Measurements from ENCODE around the gene ASPHD1. TPM values are rescaled to one million over a fixed set of nuclear protein-coding genes. Genes with fewer than 3 reads are reported as not detected.

ASPHD1 gene
- total RNA-seq, 4 donors from 2014 or later: 0.40 to 1.2 (median 1.1) TPM; not detected in 1

- TF ChIP-seq CTCF (IDR thresholded peaks at IDR 0.05) (no peak), EP300 (IDR thresholded peaks at IDR 0.05; ENCODE audit: low read depth) (no peak)
- intact Hi-C loops (cut with DNase I; ENCODE audit: low total_unique reads): no loop called here
- Histone ChIP-seq H3K4me1 (no peaks in the 10 kb centered on the region), H3K9me3 (no peaks in the 10 kb centered on the region), H3K27ac (no peak overlapping the region), H3K36me3 (no peaks in the 10 kb centered on the region), H3K27me3 (peaks cover under 1% of the 10 kb centered on the region), H3K4me3 (no peak overlapping the region)
- in situ Hi-C loops (cut with MboI; ENCODE audit: low pct_ligation_motif_present in 1 of 4, low pct_unique_long_range_greater_than_20kb in 1 of 4, low sequenced_read_pairs in 3 of 4): loop anchor here in 1 of 4 donors (25.0 kb wide), 1 partner anchor 146 kb away; the partner anchor contains the start of gene TLCD3B
- DNase-seq: no peak
- WGBS, 2 donors (ENCODE audit: low coverage in 1 of 2): 62 to 64% methylated on average over 8 to 10 of the region's 10 CpGs
Measured at GRCh38 chr16:29891525-29892457, 8.5 kb upstream of the ASPHD1 start.

GRCh38 chr16:29892458-29892813, 7.9 kb upstream of the ASPHD1 start:
- in situ Hi-C loops (cut with MboI; ENCODE audit: low pct_ligation_motif_present in 1 of 4, low pct_unique_long_range_greater_than_20kb in 1 of 4, low sequenced_read_pairs in 3 of 4) (loop anchor here in 1 of 4 donors (25.0 kb wide), 1 partner anchor 145 kb away; the partner anchor contains the start of gene TLCD3B), intact Hi-C loops (cut with DNase I; ENCODE audit: low total_unique reads) (no loop called here)
- Histone ChIP-seq H3K27me3 (peaks cover 7% of the 10 kb centered on the region), H3K4me3 (no peak overlapping the region), H3K27ac (no peak overlapping the region), H3K4me1 (no peaks in the 10 kb centered on the region), H3K36me3 (no peaks in the 10 kb centered on the region), H3K9me3 (no peaks in the 10 kb centered on the region)
- no peak for TF ChIP-seq POLR2A (IDR thresholded peaks at IDR 0.05)
- TF ChIP-seq CTCF (IDR thresholded peaks at IDR 0.05): no peak
- TF ChIP-seq POLR2AphosphoS5 (IDR thresholded peaks at IDR 0.05): no peak
- 96 to 100% methylated on average over 2 to 6 of the region's 6 CpGs for WGBS, 2 donors (ENCODE audit: low coverage in 1 of 2)
- DNase-seq: no peak

GRCh38 chr16:29893553-29893952, 6.7 kb upstream of the ASPHD1 start:
- intact Hi-C loops (cut with DNase I; ENCODE audit: low total_unique reads): no loop called here
- H3K27ac ChIP-seq: no peak overlapping the region
- DNase-seq: no peak
- WGBS, 2 donors (ENCODE audit: low coverage in 1 of 2): 80 to 91% methylated on average over 1 to 3 of the region's 3 CpGs
- in situ Hi-C loops (cut with MboI; ENCODE audit: low pct_ligation_motif_present in 1 of 4, low pct_unique_long_range_greater_than_20kb in 1 of 4, low sequenced_read_pairs in 3 of 4): loop anchor here in 1 of 4 donors (25.0 kb wide), 1 partner anchor 144 kb away; the partner anchor contains the start of gene TLCD3B
- H3K9me3 ChIP-seq: no peaks in the 10 kb centered on the region
- peaks cover 0 to under 1% (median 0%) of the 10 kb centered on the region in 4 donors for H3K4me1 ChIP-seq
- H3K4me3 ChIP-seq: no peak overlapping the region
- TF ChIP-seq POLR2AphosphoS5 (IDR thresholded peaks at IDR 0.05) (no peak), POLR2A (IDR thresholded peaks at IDR 0.05) (no peak), CTCF (IDR thresholded peaks at IDR 0.05) (no peak), EP300 (IDR thresholded peaks at IDR 0.05; ENCODE audit: low read depth) (no peak)
- H3K27me3 ChIP-seq: peaks cover 19% of the 10 kb centered on the region
- no peaks in the 10 kb centered on the region for H3K36me3 ChIP-seq

- peaks cover 0 to 7% (median 1%) of the 10 kb centered on the region in 4 donors for H3K4me1 ChIP-seq
- WGBS, 2 donors (ENCODE audit: low coverage in 1 of 2): 33 to 62% methylated on average over 1 to 4 of the region's 4 CpGs
Measured at GRCh38 chr16:29894352-29894751, 5.9 kb upstream of the ASPHD1 start.

More at GRCh38 chr16:29894352-29894751, 5.9 kb upstream of the ASPHD1 start:
- in situ Hi-C loops (cut with MboI; ENCODE audit: low pct_ligation_motif_present in 1 of 4, low pct_unique_long_range_greater_than_20kb in 1 of 4, low sequenced_read_pairs in 3 of 4) (loop anchor here in 1 of 4 donors (25.0 kb wide), 1 partner anchor 143 kb away; the partner anchor contains the start of gene TLCD3B), intact Hi-C loops (cut with DNase I; ENCODE audit: low total_unique reads) (no loop called here)
- Histone ChIP-seq H3K36me3 (no peaks in the 10 kb centered on the region), H3K4me3 (no peak overlapping the region), H3K27ac (no peak overlapping the region), H3K27me3 (peaks cover 27% of the 10 kb centered on the region), H3K9me3 (no peaks in the 10 kb centered on the region)
- DNase-seq: no peak
- TF ChIP-seq CTCF (IDR thresholded peaks at IDR 0.05): no peak
- no peak for TF ChIP-seq EP300 (IDR thresholded peaks at IDR 0.05; ENCODE audit: low read depth)
- TF ChIP-seq POLR2AphosphoS5 (IDR thresholded peaks at IDR 0.05): no peak
- no peak for TF ChIP-seq POLR2A (IDR thresholded peaks at IDR 0.05)

All from transverse colon (tissue), 4 donors.